HG03520 (cell line): ENCODE measurements around the gene MAP4K5.

ENCODE experiments used
- ATAC-seq: cut with Tn5 transposase; IDR thresholded peaks from one replicate; pipeline ENCODE4 v1.9.1; 2021; ENCODE audit warnings: mild to moderate bottlenecking, moderate library complexity; ENCODE audit not compliant: unreplicated experiment

MAP4K5 gene

GRCh38 chr14:50403419-50403818, 128.9 kb downstream of the MAP4K5 start:
- ATAC-seq: no peak

GRCh38 chr14:50402965-50403364, 129.4 kb downstream of the MAP4K5 start:
- ATAC-seq: no peak

GRCh38 chr14:50400461-50400860, 131.9 kb downstream of the MAP4K5 start:
- no peak for ATAC-seq

- no peak for ATAC-seq
These were observed 132.9 kb downstream of the MAP4K5 start for GRCh38 chr14:50399251-50400032.

GRCh38 chr14:50398189-50398580, 134.2 kb downstream of the MAP4K5 start:
- no peak for ATAC-seq

DNA sequence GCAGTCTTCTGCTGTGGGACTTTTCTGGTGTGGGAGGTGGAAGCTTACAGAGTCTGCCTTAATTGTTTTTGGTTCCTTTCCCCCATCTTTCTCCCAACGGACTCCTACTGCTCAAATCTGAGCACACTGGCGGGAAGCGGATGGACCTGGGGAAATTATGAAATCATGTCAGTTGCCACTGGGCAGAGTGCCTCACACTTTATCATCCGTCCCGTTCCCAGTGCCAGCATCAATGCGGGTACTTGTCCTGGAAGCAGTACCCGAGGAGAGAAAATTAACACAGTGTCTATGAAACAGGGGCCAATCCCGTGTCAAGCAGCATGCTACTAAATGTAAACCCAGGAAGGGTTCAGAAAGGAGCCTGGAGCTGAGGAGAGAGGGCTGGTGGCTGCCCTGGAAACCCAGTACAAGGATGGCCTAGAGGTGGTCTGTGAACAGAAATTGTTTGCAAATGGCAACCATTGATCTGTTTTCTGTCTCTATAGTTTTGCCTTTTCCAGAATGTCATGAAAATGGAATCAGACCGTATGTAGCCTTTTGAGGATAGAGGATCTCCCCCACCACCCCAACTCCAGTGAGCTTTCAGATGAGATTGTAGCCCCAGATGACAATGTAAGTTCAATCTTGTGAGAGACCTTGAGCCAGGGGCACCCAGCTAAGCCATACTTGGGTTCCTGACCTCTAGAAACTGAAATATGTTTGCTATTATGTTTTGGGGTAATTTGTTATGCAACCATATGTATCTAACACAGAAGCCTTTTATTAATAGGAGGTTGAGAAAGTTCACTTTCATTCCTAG, 134.8 kb downstream of the MAP4K5 start:
- no peak for ATAC-seq

GRCh38 chr14:50396631-50397389, 135.6 kb downstream of the MAP4K5 start, which contains the start of gene CDKL1:
Gene CDKL1, minus strand, starts transcription at chr14:50396881. Its CDS starts 1,013 bp downstream, at chr14:50395868.
- ATAC-seq: peak; percentile 62

- ATAC-seq: no peak
These were observed 136.9 kb downstream of the MAP4K5 start for GRCh38 chr14:50395448-50395847.

GRCh38 chr14:50394713-50395112, 137.7 kb downstream of the MAP4K5 start:
- ATAC-seq: no peak

DNA sequence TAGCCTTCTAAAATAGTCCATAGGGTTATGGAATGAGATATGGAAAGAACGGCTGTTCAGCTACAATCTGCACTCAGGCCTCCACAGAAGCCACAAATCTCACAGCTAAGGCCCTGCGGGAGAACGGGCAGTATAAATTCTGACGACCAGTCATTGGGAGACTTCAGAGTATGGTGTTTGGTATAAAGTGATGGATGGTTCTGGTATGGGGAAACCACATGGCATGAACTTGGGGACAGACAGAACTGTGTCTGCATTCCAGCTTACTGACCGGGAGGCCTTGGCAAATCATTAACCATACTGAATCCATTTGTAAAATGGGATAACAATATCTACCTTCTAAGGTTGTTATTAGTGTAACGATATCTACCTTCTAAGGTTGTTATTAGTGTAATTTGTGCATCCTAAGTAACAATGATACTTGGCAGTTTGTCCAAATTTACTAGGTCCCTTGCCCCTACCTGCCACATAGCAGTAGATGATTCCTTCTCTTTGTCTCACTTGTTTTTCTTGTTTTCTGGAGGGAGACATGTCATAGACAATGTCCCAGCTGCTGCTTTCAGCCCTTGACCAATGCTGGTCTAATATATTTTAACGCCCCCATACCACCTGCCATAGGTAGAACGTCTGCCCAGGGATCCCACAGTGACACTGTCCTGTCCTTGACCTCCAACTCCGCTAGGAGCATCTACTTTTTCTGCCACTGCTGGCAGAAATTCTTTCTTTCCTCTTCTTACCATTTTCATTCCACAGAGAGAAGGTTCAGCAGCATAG, 142.5 kb downstream of the MAP4K5 start:
- no peak for ATAC-seq

GRCh38 chr14:50388256-50388931, 144.0 kb downstream of the MAP4K5 start:
- no peak for ATAC-seq

- ATAC-seq: no peak
These were observed 144.8 kb downstream of the MAP4K5 start for GRCh38 chr14:50387548-50387947.

DNA sequence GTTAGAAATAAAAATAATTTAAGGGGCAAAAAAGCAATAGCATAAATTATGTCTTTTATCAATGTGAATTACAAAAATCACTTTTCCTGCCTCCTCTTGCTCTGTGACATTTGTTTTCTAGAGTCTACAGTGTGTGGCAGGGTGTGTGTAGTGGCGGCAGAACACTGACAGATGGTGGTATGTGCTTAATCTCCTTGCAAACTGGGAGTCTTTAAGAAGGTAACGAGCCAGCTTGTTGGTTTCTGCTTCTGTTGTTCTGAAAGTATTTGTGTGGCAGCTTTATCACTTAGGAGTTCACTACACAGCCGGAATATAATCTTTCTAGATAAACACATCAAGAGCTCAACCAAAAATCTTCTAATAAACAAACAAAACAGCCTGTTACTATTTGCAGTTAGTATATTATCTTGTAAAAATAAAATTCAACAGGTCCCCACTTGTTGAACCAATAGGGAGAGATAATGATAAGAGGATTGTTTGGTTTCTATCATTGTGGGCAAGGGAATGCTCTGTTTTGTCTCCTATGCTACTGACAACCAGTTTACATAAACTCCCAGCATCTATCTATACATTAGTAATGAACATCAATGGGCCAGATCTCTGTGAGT, 148.6 kb downstream of the MAP4K5 start:
- ATAC-seq: no peak

DNA sequence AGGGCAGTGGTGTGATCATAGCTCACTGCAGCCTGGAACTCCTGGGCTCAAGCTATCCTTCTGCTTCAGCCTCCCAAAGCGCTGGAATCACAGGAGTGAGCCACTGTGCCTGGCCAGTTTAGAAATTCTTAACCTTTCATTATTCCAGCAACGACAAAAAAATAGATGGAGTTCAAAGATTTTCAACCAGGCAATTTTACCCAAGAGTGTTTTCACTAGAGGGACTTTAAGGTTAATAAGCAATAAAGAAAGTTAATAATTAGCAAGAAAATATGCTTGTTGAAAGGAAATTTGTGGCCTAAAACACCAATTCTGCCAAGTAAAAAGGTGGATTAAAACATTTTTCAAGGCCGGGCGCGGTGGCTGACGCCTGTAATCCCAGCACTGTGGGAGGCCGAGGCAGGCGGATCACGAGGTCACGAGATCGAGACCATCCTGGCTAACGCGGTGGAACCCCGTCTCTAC, 150.5 kb downstream of the MAP4K5 start:
- ATAC-seq: no peak

DNA sequence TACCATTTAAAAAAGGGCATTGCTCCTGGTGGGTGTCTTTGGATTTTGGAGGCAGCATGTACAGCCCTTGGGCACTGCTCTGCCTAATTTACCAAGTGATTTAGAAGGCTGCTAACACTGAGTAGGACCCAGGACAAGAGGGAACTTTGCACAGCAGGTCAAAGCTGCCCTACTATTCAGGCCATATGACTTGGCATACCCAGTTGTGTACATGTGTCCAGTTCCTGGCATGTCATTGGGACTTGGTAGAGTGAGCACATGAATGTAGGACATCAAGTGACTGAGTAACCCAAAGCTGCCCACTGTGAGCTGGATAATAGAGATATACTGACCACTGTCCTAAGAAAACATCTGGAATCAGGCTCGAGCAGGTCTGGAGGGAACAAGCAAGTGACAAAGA, 151.4 kb downstream of the MAP4K5 start:
- no peak for ATAC-seq

DNA sequence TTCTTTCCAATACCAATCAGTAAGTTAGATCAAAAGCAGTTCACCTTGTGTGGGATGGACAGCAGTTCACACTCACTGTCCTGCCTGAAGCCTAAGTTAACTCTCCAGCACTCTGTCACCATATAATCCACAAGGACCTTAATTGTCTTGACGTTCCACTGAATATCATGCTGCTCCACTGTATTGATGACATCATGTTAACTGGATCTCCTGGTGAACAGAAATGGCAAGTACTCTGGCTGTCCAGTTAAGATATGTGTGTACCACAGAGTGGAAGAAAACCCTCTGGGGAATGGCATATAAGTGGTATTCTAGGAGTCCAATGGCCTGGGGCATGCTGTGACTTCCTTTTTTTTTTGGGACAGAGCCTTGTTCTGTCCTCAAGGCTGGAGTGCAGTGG, 151.9 kb downstream of the MAP4K5 start:
- no peak for ATAC-seq

DNA sequence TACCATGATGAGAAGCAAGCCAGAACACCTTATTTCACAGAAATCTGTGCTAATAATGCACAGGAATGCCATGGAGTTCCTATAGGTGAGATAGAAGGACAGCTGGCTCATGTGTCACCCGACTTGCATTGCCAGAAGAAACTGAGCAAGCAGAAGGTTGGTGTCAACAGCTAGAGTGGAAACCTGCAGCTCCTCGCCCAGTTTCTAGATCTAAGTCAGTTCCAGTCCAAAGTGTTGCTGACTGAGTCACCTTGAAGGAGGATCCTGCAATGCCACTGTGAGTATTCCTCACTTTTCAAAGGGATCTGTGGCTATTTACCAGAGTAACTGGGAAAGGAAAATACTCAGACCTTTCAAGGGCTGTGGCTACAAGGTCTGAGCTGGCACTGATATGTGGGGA, 152.8 kb downstream of the MAP4K5 start:
- ATAC-seq: no peak

GRCh38 chr14:50377550-50378085, 154.8 kb downstream of the MAP4K5 start:
- ATAC-seq: no peak

DNA sequence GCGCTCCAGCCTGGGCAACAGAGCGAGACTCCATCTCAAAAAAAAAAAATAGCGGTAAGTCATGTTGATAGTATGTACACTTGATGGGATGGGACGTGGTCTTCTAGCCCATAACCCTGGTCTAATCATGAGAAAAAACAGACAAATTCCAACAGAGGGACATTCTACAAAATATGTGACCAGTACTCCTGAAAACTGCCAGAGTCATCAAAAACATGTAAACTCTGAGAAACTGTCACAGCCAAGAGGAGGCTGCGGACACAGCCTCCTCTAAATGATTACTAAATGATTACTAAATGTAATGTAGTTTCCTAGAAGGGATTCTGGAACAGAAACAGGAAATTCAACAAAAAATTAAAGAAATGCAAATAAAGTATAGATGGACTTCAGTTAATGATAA, 156.6 kb downstream of the MAP4K5 start:
- no peak for ATAC-seq
